ENCODE measurements around the gene PRDM16.

The PRDM16 gene

GRCh38 chr1:3415260-3416090, 346.5 kb downstream of the PRDM16 start:
- Mint-ChIP-seq H3K4me3 (no peak overlapping the region), H3K9me3 (no peaks in the 10 kb centered on the region), H3K27me3 (peaks cover 33% of the 10 kb centered on the region), H3K4me1 (no peaks in the 10 kb centered on the region), H3K36me3 (no peaks in the 10 kb centered on the region), H3K27ac (no peak overlapping the region)
- ATAC-seq: no peak

- no peak overlapping the region for H3K27ac Mint-ChIP-seq
- H3K36me3 Mint-ChIP-seq: no peaks in the 10 kb centered on the region
- no peaks in the 10 kb centered on the region for H3K9me3 Mint-ChIP-seq
- peaks cover 50% of the 10 kb centered on the region for H3K27me3 Mint-ChIP-seq
- H3K4me1 Mint-ChIP-seq: no peaks in the 10 kb centered on the region
- ATAC-seq: no peak
- no peak overlapping the region for H3K4me3 Mint-ChIP-seq
Measured at GRCh38 chr1:3417082-3417739, 348.2 kb downstream of the PRDM16 start.

- H3K9me3 Mint-ChIP-seq: no peaks in the 10 kb centered on the region
- ATAC-seq: no peak
- H3K4me1 Mint-ChIP-seq: no peaks in the 10 kb centered on the region
- H3K36me3 Mint-ChIP-seq: no peaks in the 10 kb centered on the region
- H3K27me3 Mint-ChIP-seq: peaks cover 55% of the 10 kb centered on the region
- no peak overlapping the region for H3K4me3 Mint-ChIP-seq
- no peak overlapping the region for H3K27ac Mint-ChIP-seq
Measured at GRCh38 chr1:3417934-3418333, 348.9 kb downstream of the PRDM16 start.

GRCh38 chr1:3418600-3418999, 349.6 kb downstream of the PRDM16 start:
- no peak for ATAC-seq
- Mint-ChIP-seq H3K36me3 (no peaks in the 10 kb centered on the region), H3K27ac (no peak overlapping the region), H3K27me3 (peaks cover 52% of the 10 kb centered on the region), H3K4me1 (no peaks in the 10 kb centered on the region), H3K4me3 (no peak overlapping the region), H3K9me3 (no peaks in the 10 kb centered on the region)

GRCh38 chr1:3419415-3420204, 350.6 kb downstream of the PRDM16 start:
- Mint-ChIP-seq H3K4me3 (no peak overlapping the region), H3K27me3 (peaks cover 51% of the 10 kb centered on the region), H3K27ac (no peak overlapping the region), H3K4me1 (peaks cover 5% of the 10 kb centered on the region), H3K9me3 (no peaks in the 10 kb centered on the region), H3K36me3 (no peaks in the 10 kb centered on the region)
- no peak for ATAC-seq

- peaks cover 5% of the 10 kb centered on the region for H3K4me1 Mint-ChIP-seq
- no peaks in the 10 kb centered on the region for H3K9me3 Mint-ChIP-seq
- H3K27ac Mint-ChIP-seq: no peak overlapping the region
- no peak for ATAC-seq
- no peak overlapping the region for H3K4me3 Mint-ChIP-seq
- no peaks in the 10 kb centered on the region for H3K36me3 Mint-ChIP-seq
- H3K27me3 Mint-ChIP-seq: peaks cover 50% of the 10 kb centered on the region
Measured at GRCh38 chr1:3420218-3420951, 351.4 kb downstream of the PRDM16 start.

- H3K27me3 Mint-ChIP-seq: peaks cover 40% of the 10 kb centered on the region
- ATAC-seq: no peak
- H3K4me1 Mint-ChIP-seq: peaks cover 5% of the 10 kb centered on the region
- no peaks in the 10 kb centered on the region for H3K9me3 Mint-ChIP-seq
- H3K4me3 Mint-ChIP-seq: no peak overlapping the region
- no peaks in the 10 kb centered on the region for H3K36me3 Mint-ChIP-seq
- H3K27ac Mint-ChIP-seq: no peak overlapping the region
Measured at GRCh38 chr1:3422638-3423037, 353.6 kb downstream of the PRDM16 start.

- Mint-ChIP-seq H3K27ac (no peak overlapping the region), H3K4me1 (peaks cover 5% of the 10 kb centered on the region), H3K36me3 (no peaks in the 10 kb centered on the region), H3K4me3 (no peak overlapping the region), H3K27me3 (peaks cover 40% of the 10 kb centered on the region), H3K9me3 (no peaks in the 10 kb centered on the region)
- peak; percentile 2 for ATAC-seq
Measured at GRCh38 chr1:3423245-3423829, 354.3 kb downstream of the PRDM16 start.

GRCh38 chr1:3423896-3424611, 355.1 kb downstream of the PRDM16 start:
- H3K27ac Mint-ChIP-seq: no peak overlapping the region

GRCh38 chr1:3425486-3426215, 356.6 kb downstream of the PRDM16 start:
- H3K27me3 Mint-ChIP-seq: peaks cover 30% of the 10 kb centered on the region
- H3K36me3 Mint-ChIP-seq: no peaks in the 10 kb centered on the region
- H3K4me3 Mint-ChIP-seq: no peak overlapping the region
- ATAC-seq: no peak
- no peaks in the 10 kb centered on the region for H3K9me3 Mint-ChIP-seq
- H3K27ac Mint-ChIP-seq: no peak overlapping the region
- peaks cover 5% of the 10 kb centered on the region for H3K4me1 Mint-ChIP-seq

More at GRCh38 chr1:3423896-3424611, 355.1 kb downstream of the PRDM16 start:
- Mint-ChIP-seq H3K9me3 (no peaks in the 10 kb centered on the region), H3K27me3 (peaks cover 40% of the 10 kb centered on the region), H3K4me3 (no peak overlapping the region), H3K4me1 (peaks cover 5% of the 10 kb centered on the region), H3K36me3 (no peaks in the 10 kb centered on the region)
- ATAC-seq: no peak

GRCh38 chr1:3426956-3427535, 358.0 kb downstream of the PRDM16 start:
- no peak for ATAC-seq
- H3K4me1 Mint-ChIP-seq: peaks cover 5% of the 10 kb centered on the region
- peaks cover 24% of the 10 kb centered on the region for H3K27me3 Mint-ChIP-seq
- H3K9me3 Mint-ChIP-seq: no peaks in the 10 kb centered on the region
- no peak overlapping the region for H3K4me3 Mint-ChIP-seq
- no peak overlapping the region for H3K27ac Mint-ChIP-seq
- H3K36me3 Mint-ChIP-seq: no peaks in the 10 kb centered on the region

- Mint-ChIP-seq H3K36me3 (no peaks in the 10 kb centered on the region), H3K27ac (no peak overlapping the region), H3K4me3 (no peak overlapping the region), H3K9me3 (no peaks in the 10 kb centered on the region), H3K27me3 (peaks cover 27% of the 10 kb centered on the region), H3K4me1 (peaks cover 5% of the 10 kb centered on the region)
- ATAC-seq: no peak
Measured at GRCh38 chr1:3427711-3428704, 359.0 kb downstream of the PRDM16 start.

Data from stimulated activated memory B cell treated with anti-CD40 and anti-IgM and Interleukin-4, amounts not matched to agents 10 μg/mL and 1 μg/mL and 100 μg/mL, for 72 hours (primary cell).